Bronchial epithelial cell (primary cell): ENCODE data around the gene DONSON. TPM values are rescaled to one million over a fixed set of nuclear protein-coding genes. Genes with fewer than 3 reads are reported as not detected.
"Not testable (repeated sequence)": the region's sequence is repeated elsewhere in the genome, so short reads cannot be mapped to it uniquely, and the experiment has no call there.

Experiments used
- DNase-seq: peaks from one replicate; pipeline ENCODE4 v3.0.0-alpha.2; 2010; ENCODE audit warnings: low read depth
- FAIRE-seq: peaks from 2 replicates; lab custom pipeline; 2011; peaks lifted over from hg19 to GRCh38; lab: Jason Lieb, UNC
- H3K27me3 ChIP-seq: 2 replicates; pipeline ENCODE4 v1.5.1; 2011; ENCODE audit warnings: low read length; ENCODE audit not compliant: control insufficient read depth, insufficient read depth
- H3K36me3 ChIP-seq: 2 replicates; pipeline ENCODE4 v1.5.1; 2011; ENCODE audit warnings: low read length; ENCODE audit not compliant: control insufficient read depth, insufficient read depth
- H3K4me3 ChIP-seq: 2 replicates; pipeline ENCODE4 v1.5.1; 2011; ENCODE audit warnings: mild to moderate bottlenecking, low read depth, low read length, control low read depth
- total RNA-seq: library from RNA; depleted of rRNA; stranded (reverse); fragments of >200 nt; gene quantifications from 2 replicates; pipeline ENCODE4 v1.2.1, GENCODE V29; 2014
- TF ChIP-seq, protein P1 (sequence below): IDR thresholded peaks from 2 replicates; pipeline ENCODE4 v1.5.1; 2011; ENCODE audit warnings: mild to moderate bottlenecking, moderate library complexity, low read length, control low read depth, inconsistent platforms; ENCODE audit not compliant: insufficient read depth, severe bottlenecking

DONSON gene, protein sequence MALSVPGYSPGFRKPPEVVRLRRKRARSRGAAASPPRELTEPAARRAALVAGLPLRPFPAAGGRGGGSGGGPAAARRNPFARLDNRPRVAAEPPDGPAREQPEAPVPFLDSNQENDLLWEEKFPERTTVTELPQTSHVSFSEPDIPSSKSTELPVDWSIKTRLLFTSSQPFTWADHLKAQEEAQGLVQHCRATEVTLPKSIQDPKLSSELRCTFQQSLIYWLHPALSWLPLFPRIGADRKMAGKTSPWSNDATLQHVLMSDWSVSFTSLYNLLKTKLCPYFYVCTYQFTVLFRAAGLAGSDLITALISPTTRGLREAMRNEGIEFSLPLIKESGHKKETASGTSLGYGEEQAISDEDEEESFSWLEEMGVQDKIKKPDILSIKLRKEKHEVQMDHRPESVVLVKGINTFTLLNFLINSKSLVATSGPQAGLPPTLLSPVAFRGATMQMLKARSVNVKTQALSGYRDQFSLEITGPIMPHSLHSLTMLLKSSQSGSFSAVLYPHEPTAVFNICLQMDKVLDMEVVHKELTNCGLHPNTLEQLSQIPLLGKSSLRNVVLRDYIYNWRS
- total RNA-seq: 6.6 and 8.4 TPM in 2 replicates

DNA sequence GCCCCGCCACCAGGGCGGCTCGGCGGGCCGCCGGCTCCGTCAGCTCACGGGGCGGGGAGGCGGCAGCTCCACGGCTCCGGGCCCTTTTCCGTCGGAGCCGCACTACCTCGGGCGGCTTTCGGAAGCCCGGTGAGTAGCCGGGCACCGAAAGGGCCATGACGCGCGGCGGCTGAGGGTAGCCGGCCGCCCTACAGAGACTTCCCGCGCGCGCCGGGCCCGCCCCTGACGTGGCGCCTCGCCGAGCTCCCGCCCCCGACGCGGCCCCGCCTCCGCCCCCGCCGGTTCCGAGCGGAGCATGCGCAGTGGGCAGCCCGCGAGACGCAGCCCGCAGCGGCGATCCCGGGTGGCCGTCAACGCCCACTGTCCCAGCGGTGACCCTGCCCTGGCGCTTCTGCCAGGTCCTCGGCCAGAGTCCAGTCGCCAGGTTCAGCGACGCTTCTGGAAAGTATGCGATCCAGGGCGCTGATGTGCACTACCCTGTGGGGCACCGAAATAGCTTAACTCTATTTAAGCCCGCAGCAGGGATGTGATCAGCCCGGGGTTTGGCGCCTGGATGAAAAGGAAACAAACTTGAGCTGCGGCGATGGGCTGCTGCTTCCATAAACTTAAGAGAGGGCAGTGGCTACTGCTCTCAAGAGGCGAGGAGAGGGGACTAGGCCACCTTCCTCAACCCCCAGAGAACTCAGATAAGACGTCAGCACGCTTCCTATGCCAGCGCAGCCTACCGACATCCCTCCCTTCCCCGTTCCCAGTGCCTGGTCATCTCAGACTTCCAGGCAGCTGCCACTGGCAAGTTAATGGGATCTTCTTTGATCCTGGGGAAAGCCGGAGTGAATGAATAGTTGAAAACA is at the start of gene DONSON:
TSS of gene DONSON (minus strand) at position 200 of the 851 bp plus-strand sequence. CDS start at position 157, 43 bp downstream.
- FAIRE-seq (no peak), DNase-seq (peak; percentile 57)

DNA sequence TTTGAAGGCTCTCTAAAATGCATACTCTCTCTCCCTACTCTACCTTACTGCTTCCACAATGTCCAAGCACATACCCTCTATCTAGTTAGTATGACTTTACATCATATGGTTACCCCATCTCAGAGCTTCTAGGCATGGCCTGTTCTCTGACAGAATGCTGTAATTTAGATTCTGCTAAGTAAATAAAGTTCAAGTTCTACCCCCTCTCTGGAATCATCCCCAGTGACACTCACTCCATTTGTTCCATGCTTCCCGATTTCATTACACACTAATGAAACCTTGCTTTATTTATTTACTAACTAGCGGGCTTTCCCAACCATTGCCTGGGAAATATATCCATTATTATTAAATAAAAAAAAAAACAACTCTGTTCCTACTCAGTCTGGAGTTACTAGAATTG is 45.8 kb upstream of the DONSON start:
- FAIRE-seq (no peak), DNase-seq (no peak)
- H3K27me3 ChIP-seq: no peaks in the 10 kb centered on the region
- no peak overlapping the region for H3K4me3 ChIP-seq
- TF ChIP-seq, protein P1, sequence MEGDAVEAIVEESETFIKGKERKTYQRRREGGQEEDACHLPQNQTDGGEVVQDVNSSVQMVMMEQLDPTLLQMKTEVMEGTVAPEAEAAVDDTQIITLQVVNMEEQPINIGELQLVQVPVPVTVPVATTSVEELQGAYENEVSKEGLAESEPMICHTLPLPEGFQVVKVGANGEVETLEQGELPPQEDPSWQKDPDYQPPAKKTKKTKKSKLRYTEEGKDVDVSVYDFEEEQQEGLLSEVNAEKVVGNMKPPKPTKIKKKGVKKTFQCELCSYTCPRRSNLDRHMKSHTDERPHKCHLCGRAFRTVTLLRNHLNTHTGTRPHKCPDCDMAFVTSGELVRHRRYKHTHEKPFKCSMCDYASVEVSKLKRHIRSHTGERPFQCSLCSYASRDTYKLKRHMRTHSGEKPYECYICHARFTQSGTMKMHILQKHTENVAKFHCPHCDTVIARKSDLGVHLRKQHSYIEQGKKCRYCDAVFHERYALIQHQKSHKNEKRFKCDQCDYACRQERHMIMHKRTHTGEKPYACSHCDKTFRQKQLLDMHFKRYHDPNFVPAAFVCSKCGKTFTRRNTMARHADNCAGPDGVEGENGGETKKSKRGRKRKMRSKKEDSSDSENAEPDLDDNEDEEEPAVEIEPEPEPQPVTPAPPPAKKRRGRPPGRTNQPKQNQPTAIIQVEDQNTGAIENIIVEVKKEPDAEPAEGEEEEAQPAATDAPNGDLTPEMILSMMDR: no peak
- peaks cover 1% of the 10 kb centered on the region for H3K36me3 ChIP-seq

More for the DNA sequence above, at the start of gene DONSON:
- Histone ChIP-seq H3K36me3 (peaks cover 1% of the 10 kb centered on the region), H3K27me3 (no peaks in the 10 kb centered on the region), H3K4me3 (peak within 1 kb of the TSS; percentile 55)
- TF ChIP-seq, protein P1: no peak

DNA sequence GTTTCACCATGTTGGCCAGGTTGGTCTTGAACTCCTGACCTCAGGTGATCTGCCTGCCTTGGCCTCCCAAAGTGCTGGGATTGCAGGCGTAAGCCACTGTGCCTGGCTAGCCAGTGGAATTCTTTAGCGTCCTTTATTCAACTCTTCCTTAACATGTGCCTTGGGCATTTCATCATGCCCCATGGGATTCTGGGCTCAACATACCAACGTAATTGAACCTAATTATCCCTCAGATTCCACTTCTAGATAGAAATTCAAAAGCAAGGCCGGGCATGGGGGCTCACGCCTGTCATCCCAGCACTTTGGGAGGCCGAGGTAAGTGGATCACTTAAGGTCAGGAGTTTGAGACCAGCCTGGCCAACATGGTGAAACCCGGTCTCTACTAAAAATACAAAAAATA is 37.7 kb upstream of the DONSON start:
- H3K36me3 ChIP-seq, H3K4me3 ChIP-seq, H3K27me3 ChIP-seq, DNase-seq, FAIRE-seq: not testable (repeated sequence)

DNA sequence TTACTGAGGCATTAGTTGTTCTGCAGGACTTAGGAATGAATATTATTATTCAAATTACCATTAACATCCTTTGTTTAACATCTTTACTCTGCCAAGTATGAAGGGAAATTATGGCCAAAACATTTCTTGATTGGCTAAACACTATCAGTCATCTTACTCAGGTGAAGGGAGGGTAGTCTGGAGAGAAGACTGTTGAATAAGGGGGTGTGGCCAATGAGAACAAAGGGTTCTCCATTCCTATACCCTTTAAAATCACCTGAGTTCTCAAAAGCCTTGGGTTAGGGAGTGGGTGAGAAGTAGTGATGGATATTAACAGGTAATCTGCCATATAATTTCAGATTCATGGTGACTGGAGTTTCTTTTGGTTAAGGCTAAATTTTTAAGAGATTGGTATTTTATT is 33.8 kb upstream of the DONSON start:
- Histone ChIP-seq H3K4me3 (no peak overlapping the region), H3K27me3 (no peaks in the 10 kb centered on the region), H3K36me3 (peaks cover 2% of the 10 kb centered on the region)
- TF ChIP-seq, protein P1: no peak
- DNase-seq (no peak), FAIRE-seq (no peak)

DNA sequence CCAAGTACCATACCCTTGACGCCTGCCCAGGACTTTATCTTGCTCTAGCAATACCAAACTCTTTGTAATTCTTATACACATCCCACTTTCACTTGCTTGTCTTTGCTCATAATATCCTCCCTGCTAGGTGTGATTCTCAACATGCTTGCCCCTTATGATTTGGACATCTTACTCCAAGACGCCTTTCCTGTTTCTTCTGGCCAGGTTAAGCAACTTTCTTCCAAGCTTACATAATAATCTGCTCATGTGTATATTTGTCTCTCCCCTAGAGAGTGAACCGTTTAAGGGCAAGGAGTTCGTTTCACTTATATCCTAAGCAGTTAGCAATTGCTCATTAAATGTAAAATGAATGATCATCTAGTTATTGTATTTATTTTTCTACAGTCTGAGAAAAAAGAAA is 31.2 kb upstream of the DONSON start:
- no peaks in the 10 kb centered on the region for H3K27me3 ChIP-seq
- H3K36me3 ChIP-seq: peaks cover 2% of the 10 kb centered on the region
- H3K4me3 ChIP-seq: no peak overlapping the region
- DNase-seq: no peak
- TF ChIP-seq, protein P1: no peak
- no peak for FAIRE-seq

DNA sequence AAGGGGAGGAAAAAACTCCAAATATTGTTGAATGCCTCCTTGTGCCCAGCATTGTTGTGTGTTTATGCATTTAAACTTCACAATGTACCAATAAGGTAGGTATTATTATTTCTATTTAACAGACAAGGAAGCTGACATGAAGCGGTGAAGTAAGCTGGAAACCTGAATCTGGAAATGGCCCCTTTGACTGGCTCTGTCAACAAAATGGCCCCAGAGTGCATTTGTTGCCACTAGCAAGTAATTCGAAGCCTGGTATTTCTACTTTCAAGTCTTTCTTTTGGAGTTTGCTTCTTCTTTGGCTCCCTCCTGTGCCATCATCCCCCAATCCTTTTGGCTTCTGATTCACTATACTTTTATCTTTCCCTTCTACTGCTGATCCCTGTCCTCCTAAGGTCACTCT is 29.9 kb upstream of the DONSON start:
- DNase-seq: no peak
- H3K27me3 ChIP-seq: no peaks in the 10 kb centered on the region
- TF ChIP-seq, protein P1: no peak
- H3K4me3 ChIP-seq: no peak overlapping the region
- peaks cover 1% of the 10 kb centered on the region for H3K36me3 ChIP-seq
- no peak for FAIRE-seq

DNA sequence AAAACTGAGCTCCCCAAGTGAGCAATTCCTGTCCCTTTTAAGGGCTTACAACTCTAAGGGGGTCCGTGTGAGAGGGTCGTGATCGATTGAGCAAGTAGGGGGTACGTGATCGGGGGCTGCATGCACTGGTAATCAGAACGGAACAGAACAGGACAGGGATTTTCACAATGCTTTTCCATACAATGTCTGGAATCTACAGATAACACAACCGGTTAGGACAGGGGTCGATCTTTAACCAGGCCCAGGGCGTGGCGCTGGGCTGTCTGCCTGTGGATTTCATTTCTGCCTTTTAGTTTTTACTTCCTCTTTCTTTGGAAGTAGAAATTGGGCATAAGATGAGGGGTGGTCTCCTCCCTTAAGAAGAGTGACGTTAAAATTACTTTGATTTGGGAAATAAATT is 29.1 kb upstream of the DONSON start:
- not testable (repeated sequence) for H3K36me3 ChIP-seq, FAIRE-seq, H3K4me3 ChIP-seq, DNase-seq, H3K27me3 ChIP-seq
